H1 (cell line): ENCODE results near the gene QRICH2.

ENCODE experiments used
- EGR1 ChIP-seq: IDR thresholded peaks from 2 replicates; pipeline ENCODE4 v1.6.1; 2011; ENCODE audit warnings: low read depth, low read length, borderline replicate concordance
- EP300 ChIP-seq, 2 experiments: IDR thresholded peaks; 1 replicate in 1 of 2; 2 replicates in 1 of 2; pipeline ENCODE4 v1.6.1; 2011 to 2012; ENCODE audit warnings: low read depth in 2 of 2, low read length in 2 of 2, mild to moderate bottlenecking in 2 of 2, borderline replicate concordance in 1 of 2, inconsistent platforms in 1 of 2, moderate library complexity in 1 of 2
- RAD21 ChIP-seq, 2 experiments: IDR thresholded peaks in 1 of 2; conservative IDR thresholded peaks in 1 of 2; 2 replicates each; pipeline ENCODE4 v1.6.1; 2011; ENCODE audit warnings: low read depth in 2 of 2, low read length in 2 of 2, improper control_type of control experiment in 1 of 2, inconsistent platforms in 1 of 2, mild to moderate bottlenecking in 1 of 2, moderate library complexity in 1 of 2
- RFX5 ChIP-seq: IDR thresholded peaks from 2 replicates; pipeline ENCODE4 v1.6.1; 2011; ENCODE audit warnings: low read depth, low read length, improper control_type of control experiment, borderline replicate concordance
- TAF1 ChIP-seq: IDR thresholded peaks from 2 replicates; pipeline ENCODE4 v1.6.1; 2011; ENCODE audit warnings: mild to moderate bottlenecking, low read depth, low read length
- TAF7 ChIP-seq: optimal IDR thresholded peaks from 2 replicates; pipeline ENCODE3; 2011; ENCODE audit warnings: low read depth, mild to moderate bottlenecking, inconsistent platforms, low read length, moderate library complexity, borderline replicate concordance
- TF ChIP-seq, protein P1 (sequence below), 3 experiments: IDR thresholded peaks; 1 replicate in 2 of 3; 2 replicates in 1 of 3; pipeline versions ENCODE4 v1.5.1 to v1.6.1; 2011; ENCODE audit warnings: low read length in 3 of 3, mild to moderate bottlenecking in 3 of 3, inconsistent platforms in 2 of 3, low read depth in 1 of 3, moderate library complexity in 1 of 3; ENCODE audit not compliant: insufficient read depth in 1 of 3; ENCODE audit errors: control extremely low read depth in 1 of 3

DNA sequence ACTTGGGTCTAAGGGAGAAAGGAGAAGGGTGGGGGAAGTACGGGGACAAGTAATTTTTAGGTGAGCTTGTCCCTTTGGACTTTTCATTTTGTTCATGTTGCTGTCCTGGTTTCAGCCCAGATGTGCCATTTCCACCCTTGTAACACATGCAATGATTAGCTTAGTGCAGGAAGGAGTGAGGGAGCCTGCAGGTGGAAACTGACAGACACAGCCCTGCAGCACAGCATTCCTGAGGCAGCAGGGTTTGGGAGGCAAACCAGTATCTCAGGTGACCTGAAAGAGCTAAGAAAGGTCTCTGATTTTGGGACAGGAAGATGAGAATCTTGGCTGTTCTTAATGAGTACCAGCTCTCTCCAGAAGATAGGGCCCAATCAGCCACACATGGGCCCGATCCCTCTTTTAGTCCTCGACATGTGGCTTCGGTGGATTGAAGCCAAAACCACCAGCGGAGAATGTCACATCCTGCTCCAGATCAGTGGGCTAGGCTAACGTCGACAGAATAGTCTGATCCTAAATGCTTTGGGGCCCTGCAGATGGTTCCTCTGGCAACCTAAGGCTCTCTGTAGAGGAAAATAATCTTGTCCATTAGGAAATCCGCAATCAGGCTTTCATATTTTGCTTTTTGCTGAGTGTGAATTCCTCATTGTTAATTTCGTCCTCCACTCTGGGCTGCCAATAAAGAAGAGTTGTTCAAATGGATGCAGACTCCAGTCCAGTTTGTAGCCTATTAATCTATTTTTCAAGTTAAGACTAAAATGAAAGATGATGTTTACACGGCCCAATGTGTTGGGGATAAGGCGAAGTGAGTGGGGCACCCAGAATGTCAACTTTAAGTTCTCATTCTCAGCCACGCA lies 64.0 kb downstream of the QRICH2 start:
- TF ChIP-seq EGR1 (no peak), RFX5 (no peak), TAF1 (no peak), RAD21 (IDR thresholded peaks at IDR 0.05 in 1 of 2, conservative IDR thresholded peaks at IDR 0.05 in 1 of 2; ENCODE audit: low read depth in 2 of 2, low read length in 2 of 2) (no peak), EP300 (IDR thresholded peaks at IDR 0.05; ENCODE audit: borderline replicate concordance in 1 of 2, low read depth in 2 of 2, low read length in 2 of 2) (no peak), TAF7 (no peak)
- TF ChIP-seq, protein P1, sequence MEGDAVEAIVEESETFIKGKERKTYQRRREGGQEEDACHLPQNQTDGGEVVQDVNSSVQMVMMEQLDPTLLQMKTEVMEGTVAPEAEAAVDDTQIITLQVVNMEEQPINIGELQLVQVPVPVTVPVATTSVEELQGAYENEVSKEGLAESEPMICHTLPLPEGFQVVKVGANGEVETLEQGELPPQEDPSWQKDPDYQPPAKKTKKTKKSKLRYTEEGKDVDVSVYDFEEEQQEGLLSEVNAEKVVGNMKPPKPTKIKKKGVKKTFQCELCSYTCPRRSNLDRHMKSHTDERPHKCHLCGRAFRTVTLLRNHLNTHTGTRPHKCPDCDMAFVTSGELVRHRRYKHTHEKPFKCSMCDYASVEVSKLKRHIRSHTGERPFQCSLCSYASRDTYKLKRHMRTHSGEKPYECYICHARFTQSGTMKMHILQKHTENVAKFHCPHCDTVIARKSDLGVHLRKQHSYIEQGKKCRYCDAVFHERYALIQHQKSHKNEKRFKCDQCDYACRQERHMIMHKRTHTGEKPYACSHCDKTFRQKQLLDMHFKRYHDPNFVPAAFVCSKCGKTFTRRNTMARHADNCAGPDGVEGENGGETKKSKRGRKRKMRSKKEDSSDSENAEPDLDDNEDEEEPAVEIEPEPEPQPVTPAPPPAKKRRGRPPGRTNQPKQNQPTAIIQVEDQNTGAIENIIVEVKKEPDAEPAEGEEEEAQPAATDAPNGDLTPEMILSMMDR (IDR thresholded peaks at IDR 0.05; ENCODE audit: control extremely low read depth in 1 of 3, insufficient read depth in 1 of 3, low read depth in 1 of 3, low read length in 3 of 3), result no peak
